ENCODE measurements around the gene RASSF3.

DNA sequence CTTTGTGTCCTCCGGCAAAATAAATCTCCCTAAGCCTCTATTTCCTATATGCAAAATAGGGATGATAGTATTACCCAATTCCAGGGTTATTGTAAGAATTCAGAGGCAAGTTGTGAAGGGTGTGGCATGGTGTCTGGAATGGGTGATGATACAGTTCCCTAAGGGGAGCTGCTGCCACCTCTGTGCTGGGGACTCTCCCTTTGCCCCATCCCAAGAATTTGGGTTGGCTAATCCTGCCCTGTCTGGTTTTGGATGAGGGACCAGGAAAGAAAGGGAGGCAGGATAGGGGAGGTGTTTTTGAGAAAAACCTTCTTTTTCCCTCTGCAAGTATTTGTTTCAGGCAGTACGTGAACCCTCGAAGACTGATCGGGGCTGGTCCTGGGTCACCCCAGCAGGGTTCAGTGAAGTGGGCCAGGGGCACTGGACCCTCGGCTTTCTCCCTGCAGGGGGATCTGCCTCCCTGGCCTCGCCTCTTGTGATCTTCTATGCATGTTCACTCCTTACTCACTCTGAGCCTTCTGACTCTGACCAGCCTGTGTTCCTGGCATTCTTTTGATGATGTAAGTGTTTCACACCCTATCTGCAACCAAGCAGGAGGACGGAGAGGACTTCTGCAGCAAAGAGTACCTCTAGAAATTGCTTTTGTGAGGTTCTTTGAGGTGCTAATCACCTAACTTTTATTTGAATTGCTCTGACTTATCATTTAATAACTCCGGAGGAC lies 60.8 kb downstream of the RASSF3 start:
- TF ChIP-seq, protein P1, sequence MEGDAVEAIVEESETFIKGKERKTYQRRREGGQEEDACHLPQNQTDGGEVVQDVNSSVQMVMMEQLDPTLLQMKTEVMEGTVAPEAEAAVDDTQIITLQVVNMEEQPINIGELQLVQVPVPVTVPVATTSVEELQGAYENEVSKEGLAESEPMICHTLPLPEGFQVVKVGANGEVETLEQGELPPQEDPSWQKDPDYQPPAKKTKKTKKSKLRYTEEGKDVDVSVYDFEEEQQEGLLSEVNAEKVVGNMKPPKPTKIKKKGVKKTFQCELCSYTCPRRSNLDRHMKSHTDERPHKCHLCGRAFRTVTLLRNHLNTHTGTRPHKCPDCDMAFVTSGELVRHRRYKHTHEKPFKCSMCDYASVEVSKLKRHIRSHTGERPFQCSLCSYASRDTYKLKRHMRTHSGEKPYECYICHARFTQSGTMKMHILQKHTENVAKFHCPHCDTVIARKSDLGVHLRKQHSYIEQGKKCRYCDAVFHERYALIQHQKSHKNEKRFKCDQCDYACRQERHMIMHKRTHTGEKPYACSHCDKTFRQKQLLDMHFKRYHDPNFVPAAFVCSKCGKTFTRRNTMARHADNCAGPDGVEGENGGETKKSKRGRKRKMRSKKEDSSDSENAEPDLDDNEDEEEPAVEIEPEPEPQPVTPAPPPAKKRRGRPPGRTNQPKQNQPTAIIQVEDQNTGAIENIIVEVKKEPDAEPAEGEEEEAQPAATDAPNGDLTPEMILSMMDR (IDR thresholded peaks at IDR 0.05), result no peak
- TF ChIP-seq POLR2A (IDR thresholded peaks at IDR 0.05), result no peak
- no peak for TF ChIP-seq POLR2AphosphoS5 (IDR thresholded peaks at IDR 0.05; ENCODE audit: insufficient read depth in 1 of 2, low read depth in 1 of 2)
